CD4-positive, alpha-beta T cell treated with Interleukin-17A for 1 hour (primary cell): ENCODE measurements around the gene GPR160.
"Not testable (repeated sequence)": the region's sequence is repeated elsewhere in the genome, so short reads cannot be mapped to it uniquely, and the experiment has no call there.

Experiments used
- DNase-seq: peaks from one replicate; pipeline ENCODE4 v3.0.0-alpha.2; 2020

The GPR160 gene

GRCh38 chr3:170076715-170077238 lies 39.0 kb downstream of the GPR160 start:
- no peak for DNase-seq

GRCh38 chr3:170077361-170077760 lies 39.6 kb downstream of the GPR160 start:
- DNase-seq, result no peak

GRCh38 chr3:170078620-170079281 lies 41.0 kb downstream of the GPR160 start:
- no peak for DNase-seq

- no peak for DNase-seq
Measured at GRCh38 chr3:170079536-170080165, 41.9 kb downstream of the GPR160 start.

- no peak for DNase-seq
Measured at GRCh38 chr3:170080605-170081004, 42.8 kb downstream of the GPR160 start.

- no peak for DNase-seq
Measured at GRCh38 chr3:170081079-170081741, 43.4 kb downstream of the GPR160 start.

- DNase-seq, result no peak
Measured at GRCh38 chr3:170083343-170083742, 45.5 kb downstream of the GPR160 start.

- DNase-seq, result no peak
Measured at GRCh38 chr3:170085396-170085795, 47.6 kb downstream of the GPR160 start.

- no peak for DNase-seq
Measured at GRCh38 chr3:170089862-170090600, 52.2 kb downstream of the GPR160 start.

GRCh38 chr3:170090601-170090981 lies 52.8 kb downstream of the GPR160 start:
- DNase-seq, result no peak

GRCh38 chr3:170092907-170093306 lies 55.1 kb downstream of the GPR160 start:
- no peak for DNase-seq

GRCh38 chr3:170095771-170096170 lies 58.0 kb downstream of the GPR160 start:
- DNase-seq, result no peak

GRCh38 chr3:170096342-170096741 lies 58.5 kb downstream of the GPR160 start:
- DNase-seq, result no peak

- DNase-seq, result no peak
Measured at GRCh38 chr3:170098753-170099152, 61.0 kb downstream of the GPR160 start.

- DNase-seq, result no peak
Measured at GRCh38 chr3:170100944-170101343, 63.1 kb downstream of the GPR160 start.

GRCh38 chr3:170102431-170102830 lies 64.6 kb downstream of the GPR160 start:
- DNase-seq, result no peak

GRCh38 chr3:170107941-170108340 lies 70.1 kb downstream of the GPR160 start:
- no peak for DNase-seq

GRCh38 chr3:170108955-170109354 lies 71.2 kb downstream of the GPR160 start:
- no peak for DNase-seq

- DNase-seq, result no peak
Measured at GRCh38 chr3:170109579-170110293, 71.9 kb downstream of the GPR160 start.

GRCh38 chr3:170111147-170111771 lies 73.5 kb downstream of the GPR160 start:
- DNase-seq, result no peak

- DNase-seq, result not testable (repeated sequence)
Measured at GRCh38 chr3:170114165-170114564, 76.4 kb downstream of the GPR160 start.

- no peak for DNase-seq
Measured at GRCh38 chr3:170117134-170117533, 79.3 kb downstream of the GPR160 start.
